ENCODE data around the gene AKAP1. TPM values are rescaled to one million over a fixed set of nuclear protein-coding genes. Genes with fewer than 3 reads are reported as not detected.

Gene AKAP1
- total and polyA plus RNA-seq, 9 donors, result 49.6 to 83.4 (median 66.8) TPM

GRCh38 chr17:57136355-57136754 lies 51.3 kb downstream of the AKAP1 start:
- H3K36me3 ChIP-seq (ENCODE audit: control insufficient read depth, insufficient read depth, low read length), result no peaks in the 10 kb centered on the region
- H3K4me1 ChIP-seq (ENCODE audit: control insufficient read depth, insufficient read depth, low read length), result peaks cover 8% of the 10 kb centered on the region
- H3K27ac ChIP-seq (ENCODE audit: low read length), result no peak overlapping the region
- DNase-seq, result no peak
- H3K27me3 ChIP-seq (ENCODE audit: control insufficient read depth, insufficient read depth, low read length), result peaks cover 2% of the 10 kb centered on the region
- H3K9me3 ChIP-seq (replicated peaks; ENCODE audit: control insufficient read depth, low read depth, low read length), result no peaks in the 10 kb centered on the region
- no peak overlapping the region for H3K4me3 ChIP-seq (ENCODE audit: low read length)
- 37% methylated on average over 13 of the region's 13 CpGs for WGBS (ENCODE audit: insufficient coverage)

GRCh38 chr17:57138030-57138911 lies 53.2 kb downstream of the AKAP1 start:
- peaks cover 15% of the 10 kb centered on the region for H3K4me1 ChIP-seq (ENCODE audit: control insufficient read depth, insufficient read depth, low read length)
- no peaks in the 10 kb centered on the region for H3K9me3 ChIP-seq (replicated peaks; ENCODE audit: control insufficient read depth, low read depth, low read length)
- peaks cover 2% of the 10 kb centered on the region for H3K27me3 ChIP-seq (ENCODE audit: control insufficient read depth, insufficient read depth, low read length)
- WGBS (ENCODE audit: insufficient coverage), result 57% methylated on average over 12 of the region's 17 CpGs
- H3K27ac ChIP-seq (ENCODE audit: low read length), result no peak overlapping the region
- DNase-seq, result no peak
- H3K4me3 ChIP-seq (ENCODE audit: low read length), result no peak overlapping the region
- H3K36me3 ChIP-seq (ENCODE audit: control insufficient read depth, insufficient read depth, low read length), result no peaks in the 10 kb centered on the region

DNA sequence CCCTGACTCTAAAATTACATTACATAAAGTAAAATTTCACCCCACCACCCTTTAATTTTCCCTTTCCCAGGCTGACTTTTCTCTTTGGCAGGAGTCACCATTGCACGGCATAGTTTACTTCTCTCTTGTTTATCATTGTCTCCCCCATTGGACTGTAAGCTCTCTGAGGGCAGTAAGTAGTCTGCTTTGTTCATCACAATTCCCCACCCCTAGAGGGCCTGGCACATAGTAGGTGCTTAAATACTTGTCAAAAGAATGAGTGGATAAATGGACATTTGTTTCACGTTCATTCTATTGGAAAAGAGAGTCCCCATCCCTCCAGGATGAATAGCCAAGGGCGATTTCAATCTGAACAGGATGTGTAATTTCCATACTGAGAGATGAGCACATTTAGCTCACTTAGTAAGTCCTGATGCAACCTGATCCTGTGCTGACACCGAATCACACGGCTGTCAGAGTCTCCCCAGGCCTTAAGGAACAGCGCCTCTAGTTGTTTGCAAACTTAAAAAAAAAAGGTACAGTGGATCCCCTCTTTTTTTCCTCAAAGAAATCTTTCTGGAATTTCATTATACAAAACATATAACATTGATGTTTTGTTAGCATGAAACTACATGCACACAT lies 54.0 kb downstream of the AKAP1 start:
- Histone ChIP-seq H3K27ac (ENCODE audit: low read length) (no peak overlapping the region), H3K9me3 (replicated peaks; ENCODE audit: control insufficient read depth, low read depth, low read length) (no peaks in the 10 kb centered on the region), H3K4me1 (ENCODE audit: control insufficient read depth, insufficient read depth, low read length) (peaks cover 15% of the 10 kb centered on the region), H3K4me3 (ENCODE audit: low read length) (no peak overlapping the region), H3K36me3 (ENCODE audit: control insufficient read depth, insufficient read depth, low read length) (no peaks in the 10 kb centered on the region), H3K27me3 (ENCODE audit: control insufficient read depth, insufficient read depth, low read length) (peaks cover 2% of the 10 kb centered on the region)
- DNase-seq, result no peak
- WGBS (ENCODE audit: insufficient coverage), result 41% methylated on average over 4 of the region's 6 CpGs

DNA sequence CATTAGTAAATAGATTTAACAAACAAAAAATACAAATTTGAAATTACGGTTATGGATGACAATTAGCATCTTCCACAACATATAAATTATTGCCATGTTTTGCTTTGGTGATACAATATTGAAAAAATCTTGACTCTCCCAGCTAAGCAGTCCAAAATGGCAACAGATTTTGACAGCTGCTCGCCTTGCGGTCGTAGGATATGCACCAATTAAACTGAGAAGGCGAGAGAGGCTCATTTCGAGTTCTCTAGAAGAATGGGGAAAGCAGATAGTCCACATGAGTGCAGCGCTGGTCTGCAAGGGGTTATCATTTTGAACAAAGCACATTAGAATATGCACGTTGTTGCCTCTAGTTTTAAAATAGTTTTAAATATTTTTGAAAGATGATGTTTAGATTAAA lies 55.3 kb downstream of the AKAP1 start:
- no peak overlapping the region for H3K27ac ChIP-seq (ENCODE audit: low read length)
- DNase-seq, result no peak
- no peak overlapping the region for H3K4me3 ChIP-seq (ENCODE audit: low read length)
- H3K9me3 ChIP-seq (replicated peaks; ENCODE audit: control insufficient read depth, low read depth, low read length), result no peaks in the 10 kb centered on the region
- H3K27me3 ChIP-seq (ENCODE audit: control insufficient read depth, insufficient read depth, low read length), result peaks cover 2% of the 10 kb centered on the region
- WGBS (ENCODE audit: insufficient coverage), result no CpG with 5 or more reads among the region's 8 CpGs
- no peaks in the 10 kb centered on the region for H3K36me3 ChIP-seq (ENCODE audit: control insufficient read depth, insufficient read depth, low read length)
- H3K4me1 ChIP-seq (ENCODE audit: control insufficient read depth, insufficient read depth, low read length), result peaks cover 15% of the 10 kb centered on the region

DNA sequence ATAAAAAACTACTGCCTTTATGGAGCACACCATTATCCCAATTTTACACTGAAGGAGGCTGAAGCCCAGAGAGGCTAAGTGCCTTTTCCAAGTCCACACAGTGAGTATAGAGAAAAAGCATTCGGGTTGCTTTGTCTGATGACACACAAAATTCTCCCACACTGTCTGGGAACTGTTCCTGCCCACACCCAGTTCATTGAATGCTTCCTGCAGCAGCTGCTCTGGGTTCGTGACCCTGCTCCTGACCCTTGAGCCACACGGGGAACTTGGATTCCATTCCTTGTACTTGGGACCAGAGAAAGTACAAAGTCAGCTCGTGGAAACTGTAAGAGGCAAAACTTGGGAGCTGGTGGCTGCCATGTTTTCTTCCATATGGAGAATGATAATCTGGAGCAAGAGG lies 57.9 kb downstream of the AKAP1 start:
- Histone ChIP-seq H3K9me3 (replicated peaks; ENCODE audit: control insufficient read depth, low read depth, low read length) (no peaks in the 10 kb centered on the region), H3K4me1 (ENCODE audit: control insufficient read depth, insufficient read depth, low read length) (peaks cover 10% of the 10 kb centered on the region), H3K27me3 (ENCODE audit: control insufficient read depth, insufficient read depth, low read length) (peaks cover 4% of the 10 kb centered on the region), H3K4me3 (ENCODE audit: low read length) (no peak overlapping the region), H3K27ac (ENCODE audit: low read length) (no peak overlapping the region), H3K36me3 (ENCODE audit: control insufficient read depth, insufficient read depth, low read length) (no peaks in the 10 kb centered on the region)
- WGBS (ENCODE audit: insufficient coverage), result 17% methylated on average over 3 of the region's 4 CpGs
- no peak for DNase-seq

- WGBS (ENCODE audit: insufficient coverage), result 43% methylated on average over 2 of the region's 2 CpGs
- H3K9me3 ChIP-seq (replicated peaks; ENCODE audit: control insufficient read depth, low read depth, low read length), result no peaks in the 10 kb centered on the region
These were observed 58.3 kb downstream of the AKAP1 start for GRCh38 chr17:57143361-57143760.

GRCh38 chr17:57143919-57144318 lies 58.9 kb downstream of the AKAP1 start:
- Histone ChIP-seq H3K4me3 (ENCODE audit: low read length) (no peak overlapping the region), H3K27me3 (ENCODE audit: control insufficient read depth, insufficient read depth, low read length) (peaks cover 4% of the 10 kb centered on the region), H3K36me3 (ENCODE audit: control insufficient read depth, insufficient read depth, low read length) (no peaks in the 10 kb centered on the region), H3K4me1 (ENCODE audit: control insufficient read depth, insufficient read depth, low read length) (peaks cover 7% of the 10 kb centered on the region), H3K9me3 (replicated peaks; ENCODE audit: control insufficient read depth, low read depth, low read length) (no peaks in the 10 kb centered on the region), H3K27ac (ENCODE audit: low read length) (no peak overlapping the region)
- WGBS (ENCODE audit: insufficient coverage), result 77% methylated on average over 4 of the region's 5 CpGs
- DNase-seq, result no peak

More at GRCh38 chr17:57143361-57143760, 58.3 kb downstream of the AKAP1 start:
- Histone ChIP-seq H3K4me1 (ENCODE audit: control insufficient read depth, insufficient read depth, low read length) (peaks cover 7% of the 10 kb centered on the region), H3K27ac (ENCODE audit: low read length) (no peak overlapping the region), H3K4me3 (ENCODE audit: low read length) (no peak overlapping the region), H3K36me3 (ENCODE audit: control insufficient read depth, insufficient read depth, low read length) (no peaks in the 10 kb centered on the region), H3K27me3 (ENCODE audit: control insufficient read depth, insufficient read depth, low read length) (peaks cover 4% of the 10 kb centered on the region)
- no peak for DNase-seq

- DNase-seq, result no peak
These were observed 59.5 kb downstream of the AKAP1 start for GRCh38 chr17:57144567-57144966.

GRCh38 chr17:57145347-57145746 lies 60.3 kb downstream of the AKAP1 start:
- Histone ChIP-seq H3K27ac (ENCODE audit: low read length) (no peak overlapping the region), H3K9me3 (replicated peaks; ENCODE audit: control insufficient read depth, low read depth, low read length) (no peaks in the 10 kb centered on the region), H3K4me3 (ENCODE audit: low read length) (no peak overlapping the region), H3K36me3 (ENCODE audit: control insufficient read depth, insufficient read depth, low read length) (no peaks in the 10 kb centered on the region), H3K27me3 (ENCODE audit: control insufficient read depth, insufficient read depth, low read length) (peaks cover 6% of the 10 kb centered on the region), H3K4me1 (ENCODE audit: control insufficient read depth, insufficient read depth, low read length) (peaks cover 7% of the 10 kb centered on the region)
- WGBS (ENCODE audit: insufficient coverage), result 80% methylated on average over 1 of the region's 5 CpGs
- DNase-seq, result no peak

More at GRCh38 chr17:57144567-57144966, 59.5 kb downstream of the AKAP1 start:
- Histone ChIP-seq H3K4me1 (ENCODE audit: control insufficient read depth, insufficient read depth, low read length) (peaks cover 7% of the 10 kb centered on the region), H3K4me3 (ENCODE audit: low read length) (no peak overlapping the region), H3K36me3 (ENCODE audit: control insufficient read depth, insufficient read depth, low read length) (no peaks in the 10 kb centered on the region), H3K9me3 (replicated peaks; ENCODE audit: control insufficient read depth, low read depth, low read length) (no peaks in the 10 kb centered on the region), H3K27me3 (ENCODE audit: control insufficient read depth, insufficient read depth, low read length) (peaks cover 6% of the 10 kb centered on the region), H3K27ac (ENCODE audit: low read length) (no peak overlapping the region)
- WGBS (ENCODE audit: insufficient coverage), result no CpG with 5 or more reads among the region's 7 CpGs

DNA sequence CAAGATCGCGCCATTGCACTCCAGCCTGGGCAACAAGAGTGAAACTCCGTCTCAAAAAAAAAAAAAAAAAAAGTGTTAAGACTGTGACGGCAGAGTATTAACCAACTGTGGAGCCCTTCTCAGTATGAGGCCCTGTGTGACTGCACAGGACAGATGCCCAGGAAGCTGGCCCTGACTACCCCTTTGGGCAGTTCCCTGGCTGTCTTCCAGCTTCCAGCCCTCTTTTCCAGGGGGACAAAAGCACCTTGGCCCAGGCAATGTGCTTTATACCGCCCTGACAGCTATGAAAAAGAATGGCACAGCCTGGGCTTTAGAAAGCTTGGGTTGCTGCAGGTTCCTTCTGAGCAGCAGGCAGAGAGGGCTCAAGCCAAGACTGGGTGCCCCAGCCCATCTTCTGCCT lies 61.2 kb downstream of the AKAP1 start:
- H3K27me3 ChIP-seq (ENCODE audit: control insufficient read depth, insufficient read depth, low read length), result peaks cover 6% of the 10 kb centered on the region
- DNase-seq, result no peak
- H3K9me3 ChIP-seq (replicated peaks; ENCODE audit: control insufficient read depth, low read depth, low read length), result no peaks in the 10 kb centered on the region
- no peaks in the 10 kb centered on the region for H3K36me3 ChIP-seq (ENCODE audit: control insufficient read depth, insufficient read depth, low read length)
- H3K4me3 ChIP-seq (ENCODE audit: low read length), result no peak overlapping the region
- WGBS (ENCODE audit: insufficient coverage), result 91% methylated on average over 5 of the region's 5 CpGs
- H3K4me1 ChIP-seq (ENCODE audit: control insufficient read depth, insufficient read depth, low read length), result peaks cover 7% of the 10 kb centered on the region
- no peak overlapping the region for H3K27ac ChIP-seq (ENCODE audit: low read length)
